Gastrocnemius medialis (tissue), 4 donors: ENCODE measurements around the gene CDH23. TPM values are rescaled to one million over a fixed set of nuclear protein-coding genes. Genes with fewer than 3 reads are reported as not detected.

ENCODE experiments used
- ATAC-seq, 2 donors: fragments of 150-250 bp; one replicate each; pipeline ENCODE4 v1.9.1; 2016
- DNase-seq, 2 donors: peaks; one replicate each; pipeline ENCODE4 v3.0.0-alpha.2; 2019
- H3K27ac ChIP-seq, 4 donors: fragments of 200-600 bp; sonication (generic); 1 replicate in 1 of 4; 2 replicates in 3 of 4; pipeline ENCODE4 v1.5.1; 2016 to 2018; ENCODE audit warnings: mild to moderate bottlenecking in 2 of 4, moderate library complexity in 1 of 4
- H3K27me3 ChIP-seq, 3 donors: fragments of 200-600 bp; sonication (generic) in 2 of 3; 1 replicate in 1 of 3; 2 replicates in 2 of 3; pipeline versions ENCODE4 v1.5.1 to v1.6.0; 2016 to 2019; ENCODE audit warnings: mild to moderate bottlenecking in 1 of 3, moderate library complexity in 1 of 3
- H3K36me3 ChIP-seq, 2 donors: fragments of 200-600 bp; sonication (generic) in 1 of 2; one replicate each; pipeline ENCODE4 v1.5.1; 2017 to 2018
- H3K4me1 ChIP-seq, 2 donors: fragments of 200-600 bp; sonication (generic) in 1 of 2; one replicate each; pipeline ENCODE4 v1.5.1; 2016 to 2017; ENCODE audit warnings: mild to moderate bottlenecking in 2 of 2
- H3K4me3 ChIP-seq, 4 donors: fragments of 200-600 bp; sonication (generic) in 3 of 4; 1 replicate in 1 of 4; 2 replicates in 3 of 4; pipeline ENCODE4 v1.5.1; 2016 to 2019; ENCODE audit warnings: mild to moderate bottlenecking in 2 of 4
- H3K9me3 ChIP-seq, 3 donors: fragments of 200-600 bp; sonication (generic) in 2 of 3; 1 replicate in 1 of 3; 2 replicates in 2 of 3; pipeline ENCODE4 v1.5.1; 2016 to 2019
- POLR2A ChIP-seq, 2 donors: fragments of 450-650 bp; IDR thresholded peaks; one replicate each; pipeline ENCODE4 v1.6.1; 2017; ENCODE audit warnings: antibody characterized with exemption in 2 of 2, mild to moderate bottlenecking in 2 of 2, moderate library complexity in 2 of 2
- in situ Hi-C, 4 donors: fragments of 200-750 bp; cut with MboI; loops; one replicate each; pipeline versions ENCODE4 v1.15.0 to v1.8.0; 2017; ENCODE audit warnings: low sequenced_read_pairs in 4 of 4
- intact Hi-C: fragments of 100-400 bp; cut with DNase I; formaldehyde crosslinking; loops from one replicate; pipeline ENCODE4 v1.15.1; 2023; ENCODE audit warnings: low total_unique reads
- total RNA-seq, 4 donors: library from RNA; depleted of rRNA; stranded (reverse); fragments of >200 nt; gene quantifications; one replicate each; pipeline versions ENCODE4 v1.1.0 to v1.2.3, GENCODE V29; 2016
- TF ChIP-seq, protein P1 (sequence below), 5 experiments: fragments of 450-650 bp in 3 of 5; fragments of 200-600 bp in 2 of 5; sonication (generic) in 2 of 5; IDR thresholded peaks in 4 of 5; conservative IDR thresholded peaks in 1 of 5; 1 replicate in 4 of 5; 2 replicates in 1 of 5; pipeline ENCODE4 v1.5.1; 2016 to 2019; ENCODE audit warnings: antibody characterized with exemption in 5 of 5, mild to moderate bottlenecking in 3 of 5, moderate library complexity in 3 of 5

CDH23 gene
- total RNA-seq, 4 donors from 2014 or later = 0.53 to 1.8 (median 1.2) TPM

DNA sequence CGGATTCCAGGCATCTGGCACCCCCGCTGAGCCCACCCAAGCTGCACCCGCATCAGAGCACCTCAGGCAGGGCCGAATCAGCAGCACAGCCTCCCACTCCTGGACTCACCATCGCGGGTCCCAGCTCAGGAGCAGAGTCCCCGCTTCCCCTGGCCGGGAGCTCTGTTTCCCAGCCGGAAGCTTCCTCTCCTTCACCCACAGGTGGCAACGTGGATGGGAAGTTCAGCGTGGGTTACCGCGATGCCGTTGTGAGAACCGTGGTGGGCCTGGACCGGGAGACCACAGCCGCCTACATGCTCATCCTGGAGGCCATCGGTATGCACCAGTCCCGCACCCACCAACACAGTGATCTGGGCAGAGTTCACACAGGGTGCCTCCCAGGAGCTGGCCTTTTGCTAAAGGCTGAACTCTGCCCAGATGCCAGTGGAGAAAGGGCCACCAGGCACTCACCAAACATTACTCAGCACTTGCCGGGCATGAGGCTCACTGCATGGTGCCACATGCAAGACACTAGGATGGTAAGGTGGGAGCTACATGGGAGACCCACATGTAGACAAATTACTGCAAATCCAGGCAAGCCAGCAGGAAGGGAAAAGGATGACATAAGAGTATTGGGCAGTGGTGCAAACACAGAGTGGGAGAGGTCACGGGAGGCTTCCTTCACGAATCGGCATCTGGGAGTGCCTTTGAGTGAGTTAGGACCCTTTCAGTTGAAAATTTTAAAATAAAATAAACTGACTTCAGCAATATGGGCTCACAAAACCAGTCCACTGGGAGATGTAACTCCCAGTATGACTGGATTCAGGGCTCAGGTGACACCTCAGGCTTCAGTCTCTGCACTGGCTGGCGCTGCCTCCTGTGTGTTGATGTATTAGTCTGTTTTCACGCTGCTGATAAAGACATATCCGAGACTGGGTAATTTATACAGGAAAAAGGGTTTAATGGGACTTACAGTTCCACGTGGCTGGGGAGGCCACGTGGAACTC lies 312.5 kb downstream of the CDH23 start:
- intact Hi-C loops = loop anchor here (5.0 kb wide), 2 partner anchors 103 to 312 kb away; partner anchors contain the start of gene CDH23
- in situ Hi-C loops = loop anchor here in 3 of 4 donors (10.0 kb wide), 2 partner anchors 324 to 394 kb away; partner anchors contain the start of gene SLC29A3 (in 2 of the 3)
- no peak for ATAC-seq

DNA sequence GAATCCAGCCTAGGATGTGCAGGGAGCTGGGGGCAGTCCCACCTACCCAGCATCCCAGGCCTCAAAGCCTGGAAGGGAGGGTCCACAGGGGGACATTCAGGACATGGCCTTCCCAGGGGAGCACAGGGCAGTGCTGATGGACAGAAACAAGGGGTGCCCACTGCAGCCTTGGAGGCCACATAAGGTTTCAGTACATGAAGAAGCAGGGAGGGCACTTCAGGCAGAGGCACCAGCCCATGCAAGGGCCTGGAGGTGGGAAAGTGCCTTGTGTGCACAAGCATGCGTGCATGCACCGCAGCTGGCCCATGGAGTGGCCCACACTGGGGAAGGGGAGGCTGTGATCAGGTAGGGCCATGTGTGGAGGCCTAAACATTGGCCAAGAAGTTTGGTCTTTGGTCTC lies 313.8 kb downstream of the CDH23 start:
- intact Hi-C loops = loop anchor here (5.0 kb wide), 1 partner anchor 398 kb away; no protein-coding TSS in a partner anchor
- Histone ChIP-seq H3K36me3 (no peaks in the 10 kb centered on the region), H3K27ac (no peak overlapping the region), H3K4me3 (no peak overlapping the region), H3K9me3 (no peaks in the 10 kb centered on the region), H3K27me3 (no peaks in the 10 kb centered on the region), H3K4me1 (peaks cover 27 to 31% of the 10 kb centered on the region in 2 donors)
- TF ChIP-seq, protein P1, sequence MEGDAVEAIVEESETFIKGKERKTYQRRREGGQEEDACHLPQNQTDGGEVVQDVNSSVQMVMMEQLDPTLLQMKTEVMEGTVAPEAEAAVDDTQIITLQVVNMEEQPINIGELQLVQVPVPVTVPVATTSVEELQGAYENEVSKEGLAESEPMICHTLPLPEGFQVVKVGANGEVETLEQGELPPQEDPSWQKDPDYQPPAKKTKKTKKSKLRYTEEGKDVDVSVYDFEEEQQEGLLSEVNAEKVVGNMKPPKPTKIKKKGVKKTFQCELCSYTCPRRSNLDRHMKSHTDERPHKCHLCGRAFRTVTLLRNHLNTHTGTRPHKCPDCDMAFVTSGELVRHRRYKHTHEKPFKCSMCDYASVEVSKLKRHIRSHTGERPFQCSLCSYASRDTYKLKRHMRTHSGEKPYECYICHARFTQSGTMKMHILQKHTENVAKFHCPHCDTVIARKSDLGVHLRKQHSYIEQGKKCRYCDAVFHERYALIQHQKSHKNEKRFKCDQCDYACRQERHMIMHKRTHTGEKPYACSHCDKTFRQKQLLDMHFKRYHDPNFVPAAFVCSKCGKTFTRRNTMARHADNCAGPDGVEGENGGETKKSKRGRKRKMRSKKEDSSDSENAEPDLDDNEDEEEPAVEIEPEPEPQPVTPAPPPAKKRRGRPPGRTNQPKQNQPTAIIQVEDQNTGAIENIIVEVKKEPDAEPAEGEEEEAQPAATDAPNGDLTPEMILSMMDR (IDR thresholded peaks at IDR 0.05 in 4 of 5, conservative IDR thresholded peaks at IDR 0.05 in 1 of 5) = no peak
- no peak for TF ChIP-seq POLR2A (IDR thresholded peaks at IDR 0.05)
- DNase-seq (no peak), ATAC-seq (no peak)
- in situ Hi-C loops = no loop called here

More for the DNA sequence above, 312.5 kb downstream of the CDH23 start:
- H3K9me3 ChIP-seq = no peaks in the 10 kb centered on the region
- H3K4me1 ChIP-seq = peaks cover 20 to 23% of the 10 kb centered on the region in 2 donors
- no peak overlapping the region for H3K27ac ChIP-seq
- no peak for TF ChIP-seq POLR2A (IDR thresholded peaks at IDR 0.05)
- TF ChIP-seq, protein P1 (IDR thresholded peaks at IDR 0.05 in 4 of 5, conservative IDR thresholded peaks at IDR 0.05 in 1 of 5) = no peak
- no peak for DNase-seq
- no peak overlapping the region for H3K4me3 ChIP-seq
- no peaks in the 10 kb centered on the region for H3K36me3 ChIP-seq
- H3K27me3 ChIP-seq = no peaks in the 10 kb centered on the region

DNA sequence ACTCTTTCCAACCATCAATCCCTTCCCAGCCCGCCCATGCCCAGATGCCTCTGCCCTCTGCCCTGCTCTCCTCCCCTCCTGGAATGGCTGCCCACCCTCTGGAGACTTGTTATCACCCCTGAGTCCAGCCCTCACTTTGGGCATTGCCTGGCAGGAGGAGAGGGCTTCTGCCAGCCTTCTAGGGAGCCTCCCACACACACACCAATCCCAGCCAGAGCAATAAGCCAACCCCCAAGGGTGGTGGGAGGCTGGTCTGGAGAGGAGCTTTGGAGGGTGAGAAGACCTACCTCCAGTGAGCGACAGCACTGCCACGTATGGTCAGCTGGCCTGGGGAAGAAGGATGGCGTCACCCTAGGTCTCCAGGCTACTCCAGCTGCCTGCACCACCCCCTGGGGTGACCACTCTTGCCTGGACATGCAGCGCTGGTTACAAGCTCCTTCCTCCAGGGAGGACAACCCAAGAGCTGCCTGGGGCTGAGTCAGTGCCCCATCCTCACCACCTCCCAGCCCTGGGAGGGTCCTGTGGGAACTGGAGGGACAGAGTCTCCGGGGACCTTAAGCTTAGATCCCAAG lies 314.4 kb downstream of the CDH23 start:
- Histone ChIP-seq H3K27ac (no peak overlapping the region), H3K4me1 (peaks cover 27 to 28% of the 10 kb centered on the region in 2 donors), H3K4me3 (no peak overlapping the region), H3K36me3 (no peaks in the 10 kb centered on the region), H3K27me3 (no peaks in the 10 kb centered on the region), H3K9me3 (no peaks in the 10 kb centered on the region)
- no peak for ATAC-seq
- TF ChIP-seq, protein P1 (IDR thresholded peaks at IDR 0.05 in 4 of 5, conservative IDR thresholded peaks at IDR 0.05 in 1 of 5) = no peak
- TF ChIP-seq POLR2A (IDR thresholded peaks at IDR 0.05) = no peak
- DNase-seq = no peak
- in situ Hi-C loops = no loop called here
- intact Hi-C loops = loop anchor here (5.0 kb wide), 1 partner anchor 399 kb away; no protein-coding TSS in a partner anchor

DNA sequence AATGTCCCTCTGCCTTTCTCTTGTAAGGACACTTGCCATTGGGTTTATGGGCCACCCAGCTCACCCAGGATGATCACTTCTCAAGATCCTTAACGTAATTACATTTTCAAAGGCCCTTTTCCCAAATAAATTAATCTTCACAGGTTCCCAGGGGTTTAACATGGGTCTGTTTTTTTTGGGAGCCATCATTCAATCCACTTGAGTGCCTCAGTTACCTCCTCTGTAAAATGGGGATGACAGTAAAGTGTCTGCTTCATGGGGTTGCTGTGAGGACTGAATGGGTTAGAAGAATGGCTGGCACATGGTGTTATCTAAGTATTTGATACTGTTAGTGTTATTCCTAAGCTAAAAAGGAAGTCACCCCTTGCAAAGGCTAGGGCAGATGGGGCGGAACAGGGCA lies 315.4 kb downstream of the CDH23 start:
- intact Hi-C loops = loop anchor here (2.0 to 5.0 kb wide), 2 partner anchors 61 to 400 kb away; partner anchors contain the start of gene VSIR
- no peaks in the 10 kb centered on the region for H3K36me3 ChIP-seq
- no peaks in the 10 kb centered on the region for H3K27me3 ChIP-seq
- H3K9me3 ChIP-seq = no peaks in the 10 kb centered on the region
- H3K27ac ChIP-seq = peak overlapping the region; percentile 71 to 81 (median 80)
- TF ChIP-seq, protein P1 (IDR thresholded peaks at IDR 0.05 in 4 of 5, conservative IDR thresholded peaks at IDR 0.05 in 1 of 5) = no peak
- TF ChIP-seq POLR2A (IDR thresholded peaks at IDR 0.05) = no peak
- DNase-seq = no peak
- ATAC-seq = no peak
- H3K4me3 ChIP-seq = no peak overlapping the region
- peaks cover 27 to 28% of the 10 kb centered on the region in 2 donors for H3K4me1 ChIP-seq
- in situ Hi-C loops = no loop called here
